ENCODE data around the gene SMC3. TPM values are rescaled to one million over a fixed set of nuclear protein-coding genes. Genes with fewer than 3 reads are reported as not detected.
A peak's percentile ranks its signal among the peaks of the same experiment; 100 is the strongest.

Gene SMC3
- total RNA-seq, 6 experiments from 2014 or later = 26.0 to 40.5 (median 38.0) TPM

DNA sequence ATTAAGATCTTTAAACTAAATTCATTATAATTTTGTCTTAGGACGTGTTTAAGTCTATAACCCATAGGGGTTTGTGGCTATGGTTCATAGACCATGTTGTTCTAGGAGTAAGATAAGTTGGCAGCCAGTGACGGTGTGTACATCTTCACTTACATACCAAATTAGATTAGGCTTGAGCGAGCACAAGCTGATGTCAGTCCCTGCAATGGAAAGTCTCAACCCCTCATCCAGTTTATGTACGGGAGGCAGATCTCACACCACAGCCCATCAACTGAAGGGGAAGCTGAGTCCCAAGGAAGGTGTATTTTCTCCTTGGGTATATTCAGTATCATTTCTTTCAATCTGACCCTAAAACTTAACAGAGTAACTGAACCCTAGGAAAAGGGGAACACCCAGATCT lies 5.1 kb upstream of the SMC3 start:
- DNase-seq = no peak
- Mint-ChIP-seq H3K27ac (no peak overlapping the region), H3K4me3 (no peak overlapping the region), H3K9me3 (no peaks in the 10 kb centered on the region), H3K36me3 (ENCODE audit: low read depth) (no peaks in the 10 kb centered on the region), H3K27me3 (ENCODE audit: insufficient read depth) (peaks cover 1% of the 10 kb centered on the region; the same call in 1 of the 2 replicates), H3K4me1 (ENCODE audit: low read depth) (peaks cover 29% of the 10 kb centered on the region)
- TF ChIP-seq CTCF (IDR thresholded peaks at IDR 0.05) = no peak

GRCh38 chr10:110563132-110563531 lies 4.4 kb upstream of the SMC3 start:
- Mint-ChIP-seq H3K4me3 (no peak overlapping the region), H3K27ac (no peak overlapping the region), H3K9me3 (no peaks in the 10 kb centered on the region), H3K36me3 (ENCODE audit: low read depth) (no peaks in the 10 kb centered on the region), H3K4me1 (ENCODE audit: low read depth) (peaks cover 28% of the 10 kb centered on the region), H3K27me3 (ENCODE audit: insufficient read depth) (peaks cover 1% of the 10 kb centered on the region; the same call in 1 of the 2 replicates)
- peak; percentile 6 for DNase-seq
- TF ChIP-seq CTCF (IDR thresholded peaks at IDR 0.05) = no peak

DNA sequence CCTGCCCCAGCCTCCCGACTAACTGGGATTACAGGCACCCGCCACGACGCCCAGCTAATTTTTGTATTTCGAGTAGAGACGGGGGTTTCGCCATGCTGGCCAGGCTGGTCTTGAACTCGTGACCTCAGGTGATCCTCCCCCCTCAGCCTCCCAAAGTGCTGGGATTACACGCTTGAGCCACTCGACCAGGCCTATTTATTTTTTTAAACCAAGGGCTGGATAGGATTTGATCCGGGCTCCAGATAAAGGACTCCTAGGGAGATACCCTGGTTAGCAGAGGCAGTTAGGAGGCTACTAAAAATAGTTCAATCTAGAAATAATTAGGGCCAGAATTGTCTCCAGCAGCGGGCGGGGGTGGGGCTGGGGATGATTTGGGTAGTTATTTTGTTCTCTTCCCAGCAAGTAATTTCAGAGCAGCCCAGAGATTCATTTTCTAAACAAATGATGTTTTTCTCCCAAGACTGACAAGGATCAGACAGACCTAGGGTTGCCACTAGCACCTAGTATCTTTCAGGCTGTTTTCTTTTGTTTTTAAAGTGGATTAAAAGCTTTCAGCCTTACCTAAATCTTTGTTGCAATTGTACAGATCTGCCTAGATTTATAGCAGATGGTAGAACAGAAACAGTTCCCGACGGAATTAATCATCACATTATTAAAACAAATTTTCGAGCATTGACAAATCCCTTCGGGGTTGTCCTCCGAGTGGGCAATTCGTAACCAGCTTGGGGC lies 859 bp upstream of the SMC3 start:
- DNase-seq = peak; percentile 37
- Mint-ChIP-seq H3K27me3 (ENCODE audit: insufficient read depth) (no peaks in the 10 kb centered on the region), H3K9me3 (no peaks in the 10 kb centered on the region), H3K4me3 (peak overlapping the region; percentile 98), H3K36me3 (ENCODE audit: low read depth) (peaks cover 5% of the 10 kb centered on the region), H3K4me1 (ENCODE audit: low read depth) (peaks cover 54% of the 10 kb centered on the region), H3K27ac (peak overlapping the region; percentile 100)
- no peak for TF ChIP-seq CTCF (IDR thresholded peaks at IDR 0.05)

DNA sequence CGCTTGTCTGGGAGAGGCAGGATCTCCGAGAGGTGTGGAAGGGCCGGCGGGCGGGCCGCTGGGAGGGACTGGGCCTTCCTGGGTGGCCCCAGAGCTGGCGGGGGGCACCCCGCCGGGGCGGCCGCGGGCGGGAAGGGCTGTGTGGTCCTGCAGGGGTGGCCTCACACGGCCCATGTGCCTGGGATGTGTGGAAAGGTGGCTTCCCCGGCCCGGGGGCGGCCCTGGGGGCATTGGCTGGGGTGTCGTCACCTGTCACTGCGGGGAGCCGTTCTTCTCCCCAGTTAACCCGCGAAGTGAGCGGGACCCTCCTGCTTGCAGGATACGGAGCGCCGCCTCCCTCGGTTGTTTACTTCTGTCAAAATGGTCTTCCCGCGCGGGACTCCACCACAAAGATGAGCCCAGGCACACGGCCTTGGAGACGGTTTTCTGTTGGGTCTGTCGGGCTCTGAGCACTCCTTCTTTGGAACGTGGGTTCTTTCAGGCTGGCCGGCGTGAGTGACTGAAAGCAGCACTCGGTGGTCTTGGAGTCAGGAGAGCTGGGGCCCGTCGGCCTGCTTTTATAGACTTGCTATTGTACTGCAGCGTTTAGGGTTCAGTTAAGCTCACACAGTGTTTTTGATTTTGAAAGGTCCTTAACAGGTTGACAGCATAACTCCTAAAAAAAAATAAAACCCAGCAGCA lies 700 bp downstream of the SMC3 start:
- peak overlapping the region; percentile 100 for H3K27ac Mint-ChIP-seq
- H3K4me3 Mint-ChIP-seq = peak overlapping the region; percentile 98
- H3K4me1 Mint-ChIP-seq (ENCODE audit: low read depth) = peaks cover 63% of the 10 kb centered on the region
- no peaks in the 10 kb centered on the region for H3K27me3 Mint-ChIP-seq (ENCODE audit: insufficient read depth)
- no peaks in the 10 kb centered on the region for H3K9me3 Mint-ChIP-seq
- H3K36me3 Mint-ChIP-seq (ENCODE audit: low read depth) = peaks cover 5% of the 10 kb centered on the region
- no peak for TF ChIP-seq CTCF (IDR thresholded peaks at IDR 0.05)
- no peak for DNase-seq

DNA sequence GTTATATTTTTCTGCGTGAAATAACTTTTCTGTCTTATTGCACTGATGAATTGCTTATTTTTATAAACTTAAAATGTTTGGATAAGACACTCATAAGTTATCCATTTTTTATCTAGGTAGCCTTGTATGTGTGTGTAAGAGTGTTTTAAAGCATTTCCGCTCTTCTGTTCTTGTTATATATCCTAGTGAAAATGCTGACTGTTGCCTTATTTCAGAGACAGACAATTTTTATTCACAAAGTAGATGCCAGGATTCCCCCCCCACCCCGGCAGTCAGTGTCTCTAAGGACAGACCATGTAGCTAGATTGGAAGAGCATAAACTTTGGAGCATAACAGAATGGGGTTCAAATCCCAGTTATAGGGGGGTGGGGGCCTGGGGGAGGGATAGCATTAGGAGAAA lies 1.6 kb downstream of the SMC3 start:
- H3K27me3 Mint-ChIP-seq (ENCODE audit: insufficient read depth) = no peaks in the 10 kb centered on the region
- DNase-seq = no peak
- no peak for TF ChIP-seq CTCF (IDR thresholded peaks at IDR 0.05)
- no peaks in the 10 kb centered on the region for H3K9me3 Mint-ChIP-seq
- peaks cover 56% of the 10 kb centered on the region for H3K4me1 Mint-ChIP-seq (ENCODE audit: low read depth)
- H3K36me3 Mint-ChIP-seq (ENCODE audit: low read depth) = peaks cover 5% of the 10 kb centered on the region
- peak overlapping the region; percentile 98 for H3K4me3 Mint-ChIP-seq
- 0 out of 2 replicates have a peak overlapping the region, but pooled peaks have one; percentile 1 for H3K27ac Mint-ChIP-seq
